NT2/D1 (cell line): ENCODE measurements around the gene HDAC3.

Experiments used
- SUZ12 ChIP-seq: IDR thresholded peaks from 2 replicates; pipeline ENCODE4 v1.6.1; 2011; ENCODE audit not compliant: insufficient read length, insufficient read depth; ENCODE audit errors: extremely low read depth
- YY1 ChIP-seq: IDR thresholded peaks from 2 replicates; pipeline ENCODE4 v1.6.1; 2011; ENCODE audit not compliant: insufficient read length, insufficient read depth
- ZNF274 ChIP-seq: IDR thresholded peaks from 2 replicates; pipeline ENCODE4 v1.6.1; 2011; ENCODE audit warnings: mild to moderate bottlenecking, low read depth, low read length

- no peak for TF ChIP-seq ZNF274
- TF ChIP-seq YY1, result no peak
- TF ChIP-seq SUZ12, result no peak
These were observed 26.9 kb upstream of the HDAC3 start for GRCh38 chr5:141663506-141663905.
